HepG2 (cell line): ENCODE measurements around the gene GALR3. TPM values are rescaled to one million over a fixed set of nuclear protein-coding genes. Genes with fewer than 3 reads are reported as not detected.

Source experiments
- FOXJ3 ChIP-seq: sonication (generic); formaldehyde crosslinking; IDR thresholded peaks from 2 replicates; pipeline ENCODE4 v1.4.0; 2020; ENCODE audit warnings: missing genetic modification reagents, mild to moderate bottlenecking, borderline replicate concordance
- GATAD1 ChIP-seq: IDR thresholded peaks from 2 replicates; pipeline ENCODE4 v1.6.1; 2016; ENCODE audit warnings: missing genetic modification reagents, missing compliant biosample characterization
- HNRNPH1 ChIP-seq: fragments of 200-400 bp; formaldehyde crosslinking; optimal IDR thresholded peaks from 2 replicates; pipeline ENCODE3; 2017; ENCODE audit warnings: mild to moderate bottlenecking, low read depth, low read length
- MYNN ChIP-seq: sonication (generic); formaldehyde crosslinking; IDR thresholded peaks from 2 replicates; pipeline ENCODE4 v1.4.0; 2020; ENCODE audit warnings: mild to moderate bottlenecking, low read depth, missing genetic modification reagents
- MZF1 ChIP-seq: sonication (generic); formaldehyde crosslinking; IDR thresholded peaks from 2 replicates; pipeline ENCODE4 v1.8.1; 2023; ENCODE audit warnings: mild to moderate bottlenecking, missing genetic modification reagents, borderline replicate concordance
- NFIB ChIP-seq: sonication (generic); formaldehyde crosslinking; IDR thresholded peaks from 2 replicates; pipeline ENCODE4 v1.9.0; 2021; ENCODE audit warnings: missing genetic modification reagents, mild to moderate bottlenecking, borderline replicate concordance
- SAP130 ChIP-seq: IDR thresholded peaks from 2 replicates; pipeline ENCODE4 v1.6.1; 2016; ENCODE audit warnings: low read depth
- SP4 ChIP-seq: sonication (generic); formaldehyde crosslinking; IDR thresholded peaks from 2 replicates; pipeline ENCODE4 v1.8.1; 2023; ENCODE audit warnings: mild to moderate bottlenecking, missing genetic modification reagents
- ZNF317 ChIP-seq: sonication (generic); formaldehyde crosslinking; IDR thresholded peaks from 2 replicates; pipeline ENCODE4 v1.5.0; 2020; ENCODE audit warnings: mild to moderate bottlenecking, missing genetic modification reagents
- ZNF644 ChIP-seq: IDR thresholded peaks from 2 replicates; pipeline ENCODE4 v1.6.1; 2016; ENCODE audit warnings: low read depth
- ZSCAN25 ChIP-seq: sonication (generic); formaldehyde crosslinking; IDR thresholded peaks from 2 replicates; pipeline ENCODE4 v1.8.0; 2022; ENCODE audit warnings: mild to moderate bottlenecking, missing genetic modification reagents
- polyA plus RNA-seq, 8 experiments: library from polyadenylated mRNA; depleted of rRNA in 3 of 8; stranded (reverse) in 7 of 8; unstranded in 1 of 8; fragments of >200 nt; fragmentation: Illumina TruSeq in 4 of 8; extraction: Trizol in 4 of 8; gene quantifications; 2 replicates each; pipeline versions ENCODE4 v1.2.1 to v1.2.3, GENCODE V29; 2011 to 2016; ENCODE audit warnings: low read depth in 4 of 8, missing spikeins in 1 of 8, mixed read lengths in 1 of 8; ENCODE audit not compliant: insufficient read depth in 1 of 8
- total RNA-seq, 5 experiments: library from RNA; depleted of rRNA; stranded (reverse); fragments of >200 nt; fragmentation: Illumina TruSeq; extraction: Trizol; gene quantifications; 2 replicates each; pipeline ENCODE4 v1.2.3, GENCODE V29; 2016; ENCODE audit warnings: low read depth in 1 of 5
- TF ChIP-seq, protein P1 (sequence below): IDR thresholded peaks from 2 replicates; pipeline ENCODE4 v1.6.1; 2016
- TF ChIP-seq, protein P2 (sequence below): sonication (generic); formaldehyde crosslinking; IDR thresholded peaks from 2 replicates; pipeline ENCODE4 v1.4.0; 2020; ENCODE audit warnings: missing genetic modification reagents
- TF ChIP-seq, protein P3 (sequence below): sonication (generic); formaldehyde crosslinking; IDR thresholded peaks from 2 replicates; pipeline ENCODE4 v1.4.0; 2020; ENCODE audit warnings: missing genetic modification reagents, mild to moderate bottlenecking, borderline replicate concordance
- TF ChIP-seq, protein P4 (sequence below): IDR thresholded peaks from 2 replicates; pipeline ENCODE4 v1.6.1; 2018; ENCODE audit warnings: missing genetic modification reagents, mild to moderate bottlenecking, missing compliant biosample characterization
- TF ChIP-seq, protein P5 (sequence below): sonication (generic); formaldehyde crosslinking; IDR thresholded peaks from 2 replicates; pipeline ENCODE4 v1.5.0; 2020; ENCODE audit warnings: mild to moderate bottlenecking, missing genetic modification reagents, borderline replicate concordance
- TF ChIP-seq, protein P6 (sequence below): sonication (generic); formaldehyde crosslinking; IDR thresholded peaks from 2 replicates; pipeline ENCODE4 v1.8.0; 2023; ENCODE audit warnings: mild to moderate bottlenecking, missing genetic modification reagents
- TF ChIP-seq, protein P7 (sequence below): sonication (generic); IDR thresholded peaks from 2 replicates; pipeline ENCODE4 v1.6.1; 2016; ENCODE audit warnings: low read depth, borderline replicate concordance

Gene GALR3
- total and polyA plus RNA-seq, 2 of the 13 experiments (the other 11 are each of a cell fraction or from before 2014, with no cell fraction given): 0.13 TPM; not detected in 1

DNA sequence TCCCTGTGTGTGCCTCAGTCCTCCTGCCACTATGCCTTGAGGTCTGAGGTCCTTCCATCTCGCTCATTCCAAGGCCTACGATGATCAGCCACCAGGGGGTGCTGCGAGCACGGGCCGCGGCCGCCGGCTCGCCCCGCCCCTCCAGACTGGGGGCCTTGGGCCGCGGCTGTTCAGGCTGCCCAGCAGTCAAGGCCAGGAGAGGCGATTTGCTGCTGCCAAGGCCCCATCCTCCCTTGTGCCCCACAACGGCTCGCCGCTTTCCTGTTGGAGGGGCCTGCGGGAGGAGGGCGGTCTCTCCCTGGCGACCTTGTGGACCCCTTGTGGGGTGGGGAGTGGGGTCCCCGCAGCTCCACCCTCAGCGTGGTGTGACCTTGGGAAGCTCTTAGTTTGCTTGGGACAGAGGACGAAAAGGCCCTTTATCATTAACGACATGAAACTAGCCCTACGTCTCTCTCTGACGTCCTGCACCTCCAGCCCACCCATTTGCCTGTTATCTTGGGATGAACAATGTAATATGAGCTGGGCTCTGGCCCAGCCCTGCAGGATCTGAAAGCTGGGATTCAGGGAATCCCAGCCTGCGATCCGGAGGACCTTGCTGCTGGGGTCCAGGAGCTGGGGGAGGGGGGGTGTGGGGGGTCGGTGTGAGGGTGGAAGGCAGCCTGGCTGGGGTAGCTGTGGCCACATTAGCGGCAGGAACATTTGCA lies 5.3 kb upstream of the GALR3 start (continued):
- TF ChIP-seq, protein P1, sequence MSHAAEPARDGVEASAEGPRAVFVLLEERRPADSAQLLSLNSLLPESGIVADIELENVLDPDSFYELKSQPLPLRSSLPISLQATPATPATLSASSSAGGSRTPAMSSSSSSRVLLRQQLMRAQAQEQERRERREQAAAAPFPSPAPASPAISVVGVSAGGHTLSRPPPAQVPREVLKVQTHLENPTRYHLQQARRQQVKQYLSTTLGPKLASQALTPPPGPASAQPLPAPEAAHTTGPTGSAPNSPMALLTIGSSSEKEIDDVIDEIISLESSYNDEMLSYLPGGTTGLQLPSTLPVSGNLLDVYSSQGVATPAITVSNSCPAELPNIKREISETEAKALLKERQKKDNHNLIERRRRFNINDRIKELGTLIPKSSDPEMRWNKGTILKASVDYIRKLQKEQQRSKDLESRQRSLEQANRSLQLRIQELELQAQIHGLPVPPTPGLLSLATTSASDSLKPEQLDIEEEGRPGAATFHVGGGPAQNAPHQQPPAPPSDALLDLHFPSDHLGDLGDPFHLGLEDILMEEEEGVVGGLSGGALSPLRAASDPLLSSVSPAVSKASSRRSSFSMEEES (CRISPR knock-in tag): peak; percentile 59; the same call in 1 of the 2 replicates
- peak; percentile 71; the same call in 1 of the 2 replicates for TF ChIP-seq ZSCAN25 (CRISPR knock-in tag)
- TF ChIP-seq, protein P2, sequence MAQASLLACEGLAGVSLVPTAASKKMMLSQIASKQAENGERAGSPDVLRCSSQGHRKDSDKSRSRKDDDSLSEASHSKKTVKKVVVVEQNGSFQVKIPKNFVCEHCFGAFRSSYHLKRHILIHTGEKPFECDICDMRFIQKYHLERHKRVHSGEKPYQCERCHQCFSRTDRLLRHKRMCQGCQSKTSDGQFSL: peak; percentile 83
- TF ChIP-seq MZF1 (CRISPR knock-in tag): peak; percentile 29; the same call in 1 of the 2 replicates
- 0 out of 2 replicates have a peak, but pooled peaks have one; percentile 31 for TF ChIP-seq ZNF317 (CRISPR knock-in tag)
- peak; percentile 87 for TF ChIP-seq SP4
- no peak for TF ChIP-seq HNRNPH1
- TF ChIP-seq, protein P3, sequence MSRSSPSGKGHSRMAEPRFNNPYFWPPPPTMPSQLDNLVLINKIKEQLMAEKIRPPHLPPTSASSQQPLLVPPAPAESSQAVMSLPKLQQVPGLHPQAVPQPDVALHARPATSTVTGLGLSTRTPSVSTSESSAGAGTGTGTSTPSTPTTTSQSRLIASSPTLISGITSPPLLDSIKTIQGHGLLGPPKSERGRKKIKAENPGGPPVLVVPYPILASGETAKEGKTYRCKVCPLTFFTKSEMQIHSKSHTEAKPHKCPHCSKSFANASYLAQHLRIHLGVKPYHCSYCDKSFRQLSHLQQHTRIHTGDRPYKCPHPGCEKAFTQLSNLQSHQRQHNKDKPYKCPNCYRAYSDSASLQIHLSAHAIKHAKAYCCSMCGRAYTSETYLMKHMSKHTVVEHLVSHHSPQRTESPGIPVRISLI (CRISPR knock-in tag): peak; percentile 85; the same call in 1 of the 2 replicates
- TF ChIP-seq, protein P4, sequence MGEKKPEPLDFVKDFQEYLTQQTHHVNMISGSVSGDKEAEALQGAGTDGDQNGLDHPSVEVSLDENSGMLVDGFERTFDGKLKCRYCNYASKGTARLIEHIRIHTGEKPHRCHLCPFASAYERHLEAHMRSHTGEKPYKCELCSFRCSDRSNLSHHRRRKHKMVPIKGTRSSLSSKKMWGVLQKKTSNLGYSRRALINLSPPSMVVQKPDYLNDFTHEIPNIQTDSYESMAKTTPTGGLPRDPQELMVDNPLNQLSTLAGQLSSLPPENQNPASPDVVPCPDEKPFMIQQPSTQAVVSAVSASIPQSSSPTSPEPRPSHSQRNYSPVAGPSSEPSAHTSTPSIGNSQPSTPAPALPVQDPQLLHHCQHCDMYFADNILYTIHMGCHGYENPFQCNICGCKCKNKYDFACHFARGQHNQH (CRISPR knock-in tag): peak; percentile 89
- TF ChIP-seq, protein P5, sequence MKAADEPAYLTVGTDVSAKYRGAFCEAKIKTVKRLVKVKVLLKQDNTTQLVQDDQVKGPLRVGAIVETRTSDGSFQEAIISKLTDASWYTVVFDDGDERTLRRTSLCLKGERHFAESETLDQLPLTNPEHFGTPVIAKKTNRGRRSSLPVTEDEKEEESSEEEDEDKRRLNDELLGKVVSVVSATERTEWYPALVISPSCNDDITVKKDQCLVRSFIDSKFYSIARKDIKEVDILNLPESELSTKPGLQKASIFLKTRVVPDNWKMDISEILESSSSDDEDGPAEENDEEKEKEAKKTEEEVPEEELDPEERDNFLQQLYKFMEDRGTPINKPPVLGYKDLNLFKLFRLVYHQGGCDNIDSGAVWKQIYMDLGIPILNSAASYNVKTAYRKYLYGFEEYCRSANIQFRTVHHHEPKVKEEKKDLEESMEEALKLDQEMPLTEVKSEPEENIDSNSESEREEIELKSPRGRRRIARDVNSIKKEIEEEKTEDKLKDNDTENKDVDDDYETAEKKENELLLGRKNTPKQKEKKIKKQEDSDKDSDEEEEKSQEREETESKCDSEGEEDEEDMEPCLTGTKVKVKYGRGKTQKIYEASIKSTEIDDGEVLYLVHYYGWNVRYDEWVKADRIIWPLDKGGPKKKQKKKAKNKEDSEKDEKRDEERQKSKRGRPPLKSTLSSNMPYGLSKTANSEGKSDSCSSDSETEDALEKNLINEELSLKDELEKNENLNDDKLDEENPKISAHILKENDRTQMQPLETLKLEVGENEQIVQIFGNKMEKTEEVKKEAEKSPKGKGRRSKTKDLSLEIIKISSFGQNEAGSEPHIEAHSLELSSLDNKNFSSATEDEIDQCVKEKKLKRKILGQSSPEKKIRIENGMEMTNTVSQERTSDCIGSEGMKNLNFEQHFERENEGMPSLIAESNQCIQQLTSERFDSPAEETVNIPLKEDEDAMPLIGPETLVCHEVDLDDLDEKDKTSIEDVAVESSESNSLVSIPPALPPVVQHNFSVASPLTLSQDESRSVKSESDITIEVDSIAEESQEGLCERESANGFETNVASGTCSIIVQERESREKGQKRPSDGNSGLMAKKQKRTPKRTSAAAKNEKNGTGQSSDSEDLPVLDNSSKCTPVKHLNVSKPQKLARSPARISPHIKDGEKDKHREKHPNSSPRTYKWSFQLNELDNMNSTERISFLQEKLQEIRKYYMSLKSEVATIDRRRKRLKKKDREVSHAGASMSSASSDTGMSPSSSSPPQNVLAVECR (CRISPR knock-in tag): peak; percentile 88; the same call in 1 of the 2 replicates
- TF ChIP-seq, protein P6, sequence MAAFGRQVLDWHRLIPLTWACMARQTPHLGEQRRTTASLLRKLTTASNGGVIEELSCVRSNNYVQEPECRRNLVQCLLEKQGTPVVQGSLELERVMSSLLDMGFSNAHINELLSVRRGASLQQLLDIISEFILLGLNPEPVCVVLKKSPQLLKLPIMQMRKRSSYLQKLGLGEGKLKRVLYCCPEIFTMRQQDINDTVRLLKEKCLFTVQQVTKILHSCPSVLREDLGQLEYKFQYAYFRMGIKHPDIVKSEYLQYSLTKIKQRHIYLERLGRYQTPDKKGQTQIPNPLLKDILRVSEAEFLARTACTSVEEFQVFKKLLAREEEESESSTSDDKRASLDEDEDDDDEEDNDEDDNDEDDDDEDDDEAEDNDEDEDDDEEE (CRISPR knock-in tag): peak; percentile 59; the same call in 1 of the 2 replicates
- no peak for TF ChIP-seq NFIB
- peak; percentile 19; the same call in 1 of the 2 replicates for TF ChIP-seq ZNF644 (CRISPR knock-in tag)
- no peak for TF ChIP-seq MYNN (CRISPR knock-in tag)
- TF ChIP-seq, protein P7, sequence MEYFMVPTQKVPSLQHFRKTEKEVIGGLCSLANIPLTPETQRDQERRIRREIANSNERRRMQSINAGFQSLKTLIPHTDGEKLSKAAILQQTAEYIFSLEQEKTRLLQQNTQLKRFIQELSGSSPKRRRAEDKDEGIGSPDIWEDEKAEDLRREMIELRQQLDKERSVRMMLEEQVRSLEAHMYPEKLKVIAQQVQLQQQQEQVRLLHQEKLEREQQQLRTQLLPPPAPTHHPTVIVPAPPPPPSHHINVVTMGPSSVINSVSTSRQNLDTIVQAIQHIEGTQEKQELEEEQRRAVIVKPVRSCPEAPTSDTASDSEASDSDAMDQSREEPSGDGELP: peak; percentile 48; the same call in 1 of the 2 replicates
- peak; percentile 86 for TF ChIP-seq SAP130 (CRISPR knock-in tag)
- no peak for TF ChIP-seq FOXJ3
- TF ChIP-seq GATAD1: peak; percentile 69
